GM12872 (cell line): Measurements from ENCODE around the gene LRRN4CL.

Source experiments
- TF ChIP-seq, protein P1 (sequence below): IDR thresholded peaks from 3 replicates; pipeline ENCODE4 v1.5.1; 2011; ENCODE audit warnings: low read depth, mild to moderate bottlenecking, low read length, moderate library complexity; ENCODE audit not compliant: insufficient read depth

Gene LRRN4CL

DNA sequence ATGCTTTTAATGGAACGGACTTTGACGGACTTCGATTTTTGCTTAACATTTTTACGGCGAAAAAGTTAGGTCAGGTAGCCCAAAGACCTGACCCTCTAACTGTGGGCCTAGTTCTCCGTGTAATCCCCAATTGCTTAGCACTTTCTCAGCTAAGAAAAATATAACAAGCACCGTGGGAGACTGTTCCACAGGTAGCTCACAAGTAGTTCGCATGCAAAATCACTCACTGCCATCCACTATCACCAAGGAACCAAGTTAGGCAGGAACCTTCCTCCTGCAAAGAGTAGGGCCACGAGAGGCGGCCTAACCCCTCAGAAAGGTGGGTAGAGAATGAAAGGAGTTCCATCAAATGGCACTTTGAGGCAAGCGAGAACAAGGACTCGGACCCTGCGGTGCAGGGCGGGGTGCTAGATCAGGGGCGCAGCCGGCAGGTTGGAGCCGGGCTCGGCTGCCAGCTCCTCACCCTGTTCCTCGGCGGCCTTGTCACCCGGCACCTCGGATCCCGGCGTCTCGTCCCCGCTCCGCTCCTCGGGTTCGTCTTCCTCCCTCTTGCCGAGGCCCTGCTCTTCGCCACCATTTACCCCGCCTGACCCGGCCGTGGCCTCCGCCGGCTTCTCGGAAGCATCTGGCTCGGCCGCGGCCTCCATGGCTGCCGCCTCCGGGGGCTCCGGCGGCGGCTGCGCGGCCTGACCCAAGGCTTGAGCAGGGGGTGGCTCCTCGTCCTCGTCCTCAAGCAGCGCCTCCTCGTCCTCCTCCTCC, 37.0 kb upstream of the LRRN4CL start:
- TF ChIP-seq, protein P1, sequence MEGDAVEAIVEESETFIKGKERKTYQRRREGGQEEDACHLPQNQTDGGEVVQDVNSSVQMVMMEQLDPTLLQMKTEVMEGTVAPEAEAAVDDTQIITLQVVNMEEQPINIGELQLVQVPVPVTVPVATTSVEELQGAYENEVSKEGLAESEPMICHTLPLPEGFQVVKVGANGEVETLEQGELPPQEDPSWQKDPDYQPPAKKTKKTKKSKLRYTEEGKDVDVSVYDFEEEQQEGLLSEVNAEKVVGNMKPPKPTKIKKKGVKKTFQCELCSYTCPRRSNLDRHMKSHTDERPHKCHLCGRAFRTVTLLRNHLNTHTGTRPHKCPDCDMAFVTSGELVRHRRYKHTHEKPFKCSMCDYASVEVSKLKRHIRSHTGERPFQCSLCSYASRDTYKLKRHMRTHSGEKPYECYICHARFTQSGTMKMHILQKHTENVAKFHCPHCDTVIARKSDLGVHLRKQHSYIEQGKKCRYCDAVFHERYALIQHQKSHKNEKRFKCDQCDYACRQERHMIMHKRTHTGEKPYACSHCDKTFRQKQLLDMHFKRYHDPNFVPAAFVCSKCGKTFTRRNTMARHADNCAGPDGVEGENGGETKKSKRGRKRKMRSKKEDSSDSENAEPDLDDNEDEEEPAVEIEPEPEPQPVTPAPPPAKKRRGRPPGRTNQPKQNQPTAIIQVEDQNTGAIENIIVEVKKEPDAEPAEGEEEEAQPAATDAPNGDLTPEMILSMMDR: no peak

DNA sequence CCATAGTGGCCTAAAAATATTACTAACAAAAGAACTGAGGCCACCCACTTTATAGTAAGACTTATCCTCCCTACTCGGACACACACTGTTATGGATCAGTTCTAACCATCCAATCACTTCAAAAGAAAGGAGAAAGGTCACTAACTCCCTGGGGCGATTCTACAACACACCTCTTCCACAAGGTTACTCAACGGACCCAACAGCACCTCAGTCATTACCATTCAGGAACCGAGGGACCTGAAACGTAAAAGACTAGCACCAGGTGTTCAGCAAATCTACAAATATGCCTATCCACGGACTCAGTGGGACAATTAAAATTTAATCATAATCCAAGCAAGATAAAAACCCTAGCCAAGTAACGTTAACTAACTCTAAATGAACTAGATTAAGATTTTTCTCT, 36.3 kb upstream of the LRRN4CL start:
- TF ChIP-seq, protein P1: no peak

DNA sequence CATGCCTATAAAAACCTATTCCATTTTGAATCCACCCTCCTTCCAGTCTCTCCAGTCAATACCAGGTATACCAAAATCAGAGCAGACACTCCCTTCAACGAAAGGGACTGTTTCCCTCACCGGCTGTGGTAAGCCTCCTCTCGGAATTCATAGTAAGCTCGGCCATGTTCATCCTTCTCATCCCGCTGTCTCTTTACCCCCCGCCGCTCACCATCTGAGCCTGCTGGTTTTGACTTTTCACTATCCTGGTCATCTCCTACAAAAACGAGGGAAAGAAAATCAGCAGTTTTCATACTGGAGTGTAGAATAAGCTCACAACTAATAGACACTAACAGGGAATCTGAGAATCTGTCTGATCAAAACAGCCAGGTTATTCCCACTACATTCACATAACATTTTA, 34.8 kb upstream of the LRRN4CL start:
- TF ChIP-seq, protein P1: no peak

DNA sequence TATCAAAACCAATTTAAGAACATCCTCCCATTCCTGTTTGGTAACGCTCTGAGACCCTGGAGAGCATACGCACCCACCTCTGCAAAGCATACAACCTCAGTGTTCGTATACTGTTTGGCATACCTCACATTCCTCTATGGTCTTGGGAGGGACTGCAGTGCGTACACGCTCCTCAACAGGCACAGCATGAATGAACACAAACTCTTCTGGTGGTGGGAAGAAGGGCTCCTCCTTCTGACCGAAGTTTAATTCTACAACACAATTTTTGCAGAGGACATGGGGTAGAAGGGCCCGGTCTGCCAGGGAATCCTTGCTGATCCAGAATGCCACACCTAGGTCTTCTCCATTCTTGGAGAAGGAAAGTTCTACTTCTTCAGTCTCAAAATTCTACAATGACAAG, 32.7 kb upstream of the LRRN4CL start:
- TF ChIP-seq, protein P1: no peak

DNA sequence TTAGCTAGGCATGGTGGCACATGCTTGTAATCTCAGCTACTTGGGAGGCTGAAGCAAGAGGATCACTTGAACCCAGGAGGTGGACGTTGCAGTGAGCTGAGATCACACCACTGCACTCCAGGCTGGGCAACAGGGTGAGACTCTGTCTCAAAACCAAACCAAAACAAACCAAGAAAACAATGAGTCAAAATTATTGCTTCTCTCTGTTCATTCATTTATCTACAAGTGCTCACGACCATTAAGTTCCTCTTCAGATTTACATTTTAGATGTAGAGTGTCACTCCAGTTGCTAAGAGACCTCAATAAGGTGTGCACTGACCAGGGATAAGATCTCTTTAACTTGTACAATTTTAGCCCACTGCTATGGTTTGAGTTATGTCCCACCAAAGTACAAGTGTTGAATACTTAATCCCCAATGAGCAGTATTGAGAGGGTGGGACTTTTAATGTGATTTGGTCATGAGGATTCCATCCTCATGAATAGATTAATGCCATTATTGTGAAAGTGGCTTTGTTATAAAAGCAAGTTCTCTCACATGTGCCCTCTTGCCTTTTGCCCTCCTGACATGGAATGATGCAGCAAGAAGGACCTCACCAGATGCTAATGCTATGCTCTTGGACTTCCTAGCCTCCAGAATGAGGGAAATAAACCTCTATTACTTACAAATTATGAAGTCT, 30.1 kb upstream of the LRRN4CL start:
- TF ChIP-seq, protein P1: no peak

DNA sequence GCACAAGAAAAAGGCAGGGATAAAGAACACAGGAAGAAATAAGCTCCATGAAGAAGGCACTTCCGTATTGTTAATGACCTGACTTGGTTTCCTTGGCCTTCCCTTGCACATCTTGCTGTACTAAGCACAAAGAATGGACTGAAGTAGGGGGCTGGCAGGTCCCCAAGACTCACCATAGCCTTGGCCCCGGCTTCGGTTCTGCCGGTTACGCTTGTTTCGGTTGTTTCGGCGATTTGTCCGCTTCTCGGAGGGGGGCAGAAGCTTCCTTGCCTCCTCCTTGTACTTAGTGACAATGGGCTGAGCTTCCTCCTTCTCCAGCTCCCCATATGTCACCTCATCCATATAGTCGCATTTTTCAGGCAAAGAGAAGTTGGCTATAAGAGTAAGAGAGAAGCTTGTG, 27.5 kb upstream of the LRRN4CL start:
- TF ChIP-seq, protein P1: no peak

DNA sequence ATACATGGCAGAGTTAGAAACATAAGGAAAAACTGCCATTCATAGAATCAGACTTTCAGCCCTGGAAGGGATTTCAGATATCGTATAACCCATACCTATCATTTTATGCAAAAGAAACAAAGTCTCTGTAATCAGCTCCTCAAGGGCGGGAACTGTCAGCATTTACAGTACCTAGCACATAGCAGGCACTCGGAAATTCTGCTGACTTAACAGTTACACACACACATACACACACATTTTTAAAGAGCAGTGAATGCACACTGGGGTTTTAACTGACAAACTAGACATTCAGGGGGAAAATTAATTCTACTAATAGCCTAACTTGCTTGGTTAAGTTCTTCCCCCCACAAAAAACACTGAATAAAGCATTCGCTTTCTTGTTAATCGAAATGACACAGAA, 26.9 kb upstream of the LRRN4CL start:
- TF ChIP-seq, protein P1: no peak
